A549 (cell line): ENCODE results near the gene UROC1. TPM values are rescaled to one million over a fixed set of nuclear protein-coding genes. Genes with fewer than 3 reads are reported as not detected.

Experiments
- ATAC-seq, 2 experiments: fragments of 200-7000 bp in 1 of 2; fragments of >200 bp in 1 of 2; cut with Nextera tagmentation in 1 of 2; cut with Tn5 transposase in 1 of 2; 3 replicates each; pipeline versions ENCODE4 v1.8.0 to v1.9.1; 2018 to 2020; ENCODE audit warnings: mild to moderate bottlenecking in 1 of 2, moderate library complexity in 1 of 2
- CTCF ChIA-PET: fragments of 300-600 bp; sonication (Branson Sonifier 250); formaldehyde crosslinking; extraction: SDS; loops from one replicate; lab custom pipeline; 2021; ENCODE audit warnings: antibody characterized with exemption, inconsistent platforms; lab: Yijun Ruan, JAX
- POLR2A ChIA-PET: fragments of 350-600 bp; formaldehyde crosslinking; extraction: SDS; loops from one replicate; lab custom pipeline; 2021; ENCODE audit warnings: antibody characterized with exemption, inconsistent platforms; lab: Yijun Ruan, JAX
- DNase-seq, 2 experiments: peaks; one replicate each; pipeline versions ENCODE4 v3.0.0 to v3.0.0-alpha.2; 2011 to 2016; ENCODE audit warnings: low read depth in 1 of 2, low spot score in 1 of 2
- FAIRE-seq: peaks from 2 replicates; lab custom pipeline; 2011; peaks lifted over from hg19 to GRCh38; lab: Jason Lieb, UNC
- H3K27ac ChIP-seq, 2 experiments: fragments of >200 bp; sonication (Bioruptor Twin); formaldehyde crosslinking; 3 replicates each; pipeline ENCODE4 v1.5.1; 2016 to 2017
- H3K4me1 ChIP-seq: fragments of >200 bp; sonication (Bioruptor Twin); formaldehyde crosslinking; 3 replicates; pipeline ENCODE4 v1.6.1; 2016
- H3K4me2 ChIP-seq: fragments of >200 bp; sonication (Bioruptor Twin); formaldehyde crosslinking; 3 replicates; pipeline ENCODE4 v1.6.1; 2016
- H3K4me3 ChIP-seq: fragments of >200 bp; sonication (Bioruptor Twin); formaldehyde crosslinking; 3 replicates; pipeline ENCODE4 v1.5.1; 2016
- H3K9me3 ChIP-seq: fragments of >200 bp; sonication (Bioruptor Twin); formaldehyde crosslinking; 3 replicates; pipeline ENCODE4 v1.6.1; 2016
- ATOH8 ChIP-seq: fragments of 250-450 bp; sonication (Bioruptor Pico); IDR thresholded peaks from 2 replicates; pipeline ENCODE4 v1.5.0; 2020; ENCODE audit warnings: low read depth, mild to moderate bottlenecking, moderate library complexity
- BHLHE40 ChIP-seq: IDR thresholded peaks from 2 replicates; pipeline ENCODE4 v1.6.1; 2012; ENCODE audit warnings: low read depth, low read length, inconsistent platforms
- CHD2 ChIP-seq: fragments of 150-350 bp; IDR thresholded peaks from 2 replicates; pipeline ENCODE4 v1.6.1; 2014; ENCODE audit warnings: low read length; ENCODE audit not compliant: partially characterized antibody
- CTCF ChIP-seq: fragments of >200 bp; sonication (Bioruptor Twin); formaldehyde crosslinking; IDR thresholded peaks from 3 replicates; pipeline ENCODE4 v1.5.1; 2016
- ELK1 ChIP-seq: fragments of 150-350 bp; IDR thresholded peaks from 2 replicates; pipeline ENCODE4 v1.6.1; 2014; ENCODE audit warnings: low read depth, mild to moderate bottlenecking, low read length
- ESRRA ChIP-seq: fragments of 150-350 bp; IDR thresholded peaks from 2 replicates; pipeline ENCODE4 v1.6.1; 2014; ENCODE audit warnings: mild to moderate bottlenecking, low read length, borderline replicate concordance
- FOSB ChIP-seq: fragments of 250-450 bp; sonication (Bioruptor Pico); IDR thresholded peaks from 2 replicates; pipeline ENCODE4 v1.5.0; 2020; ENCODE audit warnings: mild to moderate bottlenecking, moderate library complexity
- HMGXB4 ChIP-seq: fragments of 250-450 bp; sonication (Bioruptor Pico); IDR thresholded peaks from 2 replicates; pipeline ENCODE4 v1.5.0; 2021; ENCODE audit warnings: mild to moderate bottlenecking, moderate library complexity, borderline replicate concordance
- JUN ChIP-seq, 2 experiments: fragments of >200 bp; sonication (Bioruptor Twin); formaldehyde crosslinking; IDR thresholded peaks; 2 replicates in 1 of 2; 3 replicates in 1 of 2; pipeline ENCODE4 v1.6.1; 2016 to 2017
- KDM1A ChIP-seq: fragments of 200-600 bp; sonication (generic); IDR thresholded peaks from 2 replicates; pipeline ENCODE4 v1.6.1; 2016; ENCODE audit warnings: low read depth, mild to moderate bottlenecking
- MAFK ChIP-seq: fragments of 450-650 bp; IDR thresholded peaks from 2 replicates; pipeline ENCODE4 v1.6.1; 2014; ENCODE audit not compliant: partially characterized antibody
- NPAS2 ChIP-seq: fragments of 250-450 bp; sonication (Bioruptor Pico); IDR thresholded peaks from 2 replicates; pipeline ENCODE4 v1.8.0; 2022; ENCODE audit warnings: mild to moderate bottlenecking, moderate library complexity, borderline replicate concordance
- NR3C1 ChIP-seq: fragments of >200 bp; sonication (Bioruptor Twin); formaldehyde crosslinking; IDR thresholded peaks from 3 replicates; pipeline ENCODE4 v1.6.1; 2017
- POLR2A ChIP-seq: IDR thresholded peaks from 2 replicates; pipeline ENCODE4 v1.6.1; 2012; ENCODE audit warnings: mild to moderate bottlenecking, low read length
- USF2 ChIP-seq: fragments of 450-650 bp; IDR thresholded peaks from 2 replicates; pipeline ENCODE4 v1.6.1; 2014; ENCODE audit warnings: antibody characterized with exemption
- ZFP36 ChIP-seq: fragments of 450-650 bp; IDR thresholded peaks from 2 replicates; pipeline ENCODE4 v1.6.1; 2014; ENCODE audit warnings: borderline replicate concordance; ENCODE audit not compliant: partially characterized antibody
- ZNF302 ChIP-seq: fragments of 250-450 bp; sonication (Bioruptor Pico); IDR thresholded peaks from 2 replicates; pipeline ENCODE4 v1.9.0; 2021; ENCODE audit warnings: inconsistent platforms, mild to moderate bottlenecking, moderate library complexity
- ZSCAN20 ChIP-seq: fragments of 250-450 bp; sonication (Bioruptor Pico); IDR thresholded peaks from 2 replicates; pipeline ENCODE4 v1.8.0; 2022; ENCODE audit warnings: mild to moderate bottlenecking, moderate library complexity
- WGBS: methylation state at CpG from one replicate; pipeline ENCODE4 v1.1.6; 2017; ENCODE audit errors: missing lambda C conversion rate; 5-methylcytosine and 5-hydroxymethylcytosine counted together
- polyA plus RNA-seq, 4 experiments: library from polyadenylated mRNA; depleted of rRNA in 3 of 4; stranded (reverse); fragments of >200 nt; fragmentation: RNase III in 1 of 4; extraction: RNeasy Plus Mini Kit Qiagen cat#74134 plus additional on column Dnase treatment in 1 of 4; gene quantifications; 2 replicates in 3 of 4; 3 replicates in 1 of 4; pipeline ENCODE4 v1.2.3, GENCODE V29; 2011 to 2017

UROC1 gene
- polyA plus RNA-seq, 2 of the 4 experiments (the other 2 are of a cell fraction), result not detected

GRCh38 chr3:126438186-126438585 lies 79.4 kb downstream of the UROC1 start:
- Histone ChIP-seq H3K9me3 (no peaks in the 10 kb centered on the region), H3K4me2 (no peak overlapping the region), H3K4me3 (no peak overlapping the region), H3K4me1 (no peaks in the 10 kb centered on the region), H3K27ac (no peak overlapping the region)
- WGBS, result 95% methylated on average over 7 of the region's 8 CpGs
- ATAC-seq (no peak), DNase-seq (no peak), FAIRE-seq (no peak)
- ChIA-PET CTCF (interaction anchor here (1.1 kb wide), 1 partner anchor 9 kb away, joined by 4 read pairs; no protein-coding TSS in a partner anchor), POLR2A (no interaction called here)
- no peak for TF ChIP-seq ATOH8
- TF ChIP-seq HMGXB4 (CRISPR knock-in tag), result no peak
- no peak for TF ChIP-seq BHLHE40
- TF ChIP-seq ESRRA, result no peak
- TF ChIP-seq FOSB (CRISPR knock-in tag), result no peak
- no peak for TF ChIP-seq USF2
- TF ChIP-seq ZSCAN20 (CRISPR knock-in tag), result no peak

GRCh38 chr3:126436826-126437717 lies 80.5 kb downstream of the UROC1 start:
- no peaks in the 10 kb centered on the region for H3K9me3 ChIP-seq
- ChIA-PET CTCF (interaction anchor here (1.1 kb wide), 1 partner anchor 10 kb away, joined by 4 read pairs; no protein-coding TSS in a partner anchor), POLR2A (no interaction called here)
- FAIRE-seq, result no peak
- TF ChIP-seq NR3C1, result no peak
- TF ChIP-seq MAFK, result no peak
- no peak for TF ChIP-seq NPAS2
- TF ChIP-seq POLR2A, result no peak
- no peak for TF ChIP-seq ZFP36
- TF ChIP-seq KDM1A, result no peak
- TF ChIP-seq ZNF302 (CRISPR knock-in tag), result no peak
- no peak for TF ChIP-seq CTCF
- no peak for TF ChIP-seq JUN (IDR thresholded peaks at IDR 0.05)
- no peak for TF ChIP-seq ELK1
- no peak for TF ChIP-seq CHD2
- no peak overlapping the region for H3K4me2 ChIP-seq
- ATAC-seq, result no peak
- H3K4me1 ChIP-seq, result no peaks in the 10 kb centered on the region
- no peak overlapping the region for H3K4me3 ChIP-seq
- no peak overlapping the region for H3K27ac ChIP-seq
- WGBS, result 91% methylated on average over 16 of the region's 18 CpGs
- no peak for DNase-seq
